HCT116 (cell line): Measurements from ENCODE around the gene UQCRH. TPM values are rescaled to one million over a fixed set of nuclear protein-coding genes. Genes with fewer than 3 reads are reported as not detected.

Experiments used
- ATAC-seq: fragments of 200-7000 bp; cut with Tn5 transposase; 2 replicates; pipeline ENCODE4 v1.9.1; 2020; ENCODE audit warnings: mild to moderate bottlenecking, moderate library complexity
- BruUV-seq: library from RNA; stranded (reverse); fragments of 400-500 nt; replicated peaks from 2 replicates; lab custom pipeline; 2021; lab: Mats Ljungman, UMichigan
- CTCF ChIA-PET: fragments of 300-600 bp; sonication (Branson Sonifier 250); formaldehyde crosslinking; loops from one replicate; lab custom pipeline; 2021; ENCODE audit warnings: antibody characterized with exemption; lab: Charles Lee
- POLR2A ChIA-PET: fragments of 300-600, 350-600 bp; sonication (Branson Sonifier 250); formaldehyde crosslinking; loops from one replicate; lab custom pipeline; 2021; ENCODE audit warnings: antibody characterized with exemption; lab: Charles Lee
- RAD21 ChIA-PET, 2 experiments: fragments of 300-600 bp; sonication (Branson Sonifier 250); formaldehyde crosslinking; loops; one replicate each; lab custom pipeline; 2023; ENCODE audit warnings: low total read pairs in 2 of 2; ENCODE audit not compliant: uncharacterized antibody in 2 of 2, unreplicated experiment in 2 of 2, low non-redundant PET in 1 of 2; lab: Charles Lee
- DNase-seq: peaks from one replicate; pipeline ENCODE4 v3.0.0-alpha.2; 2010; ENCODE audit warnings: low read depth, low spot score
- H2AFZ ChIP-seq: fragments of 200-600 bp; shearing (Covaris generic), sonication (generic); 2 replicates; pipeline ENCODE4 v1.6.1; 2017; ENCODE audit warnings: low read depth, mixed run types, mixed read lengths, antibody characterized with exemption, low read length; ENCODE audit not compliant: poor library complexity, severe bottlenecking
- H3K27ac ChIP-seq: 2 replicates; pipeline ENCODE4 v1.5.1; 2012; ENCODE audit warnings: low read depth, low read length
- H3K27me3 ChIP-seq: fragments of 200-600 bp; sonication (generic); 2 replicates; pipeline ENCODE4 v1.6.1; 2016; ENCODE audit warnings: mixed run types, low read length, mixed read lengths; ENCODE audit not compliant: insufficient read depth
- H3K36me3 ChIP-seq, 2 experiments: fragments of 200-500 bp in 1 of 2; fragments of 200-600 bp in 1 of 2; sonication (Bioruptor generic) in 1 of 2; sonication (generic) in 1 of 2; 2 replicates each; pipeline versions ENCODE4 v1.5.1 to v1.6.1; 2014 to 2016; ENCODE audit warnings: low read length in 2 of 2, inconsistent platforms in 1 of 2, mixed read lengths in 1 of 2, mixed run types in 1 of 2; ENCODE audit not compliant: insufficient read depth in 2 of 2, control insufficient read depth in 1 of 2
- H3K4me1 ChIP-seq, 2 experiments: fragments of 200-600 bp in 1 of 2; sonication (generic) in 1 of 2; 2 replicates each; pipeline versions ENCODE4 v1.5.1 to v1.6.1; 2012 to 2017; ENCODE audit warnings: low read length in 2 of 2, inconsistent platforms in 1 of 2, mild to moderate bottlenecking in 1 of 2, mixed read lengths in 1 of 2, mixed run types in 1 of 2, moderate library complexity in 1 of 2; ENCODE audit not compliant: insufficient read depth in 2 of 2, control insufficient read depth in 1 of 2
- H3K4me2 ChIP-seq: fragments of 200-600 bp; sonication (generic); 2 replicates; pipeline ENCODE4 v1.6.1; 2017; ENCODE audit warnings: mixed run types, low read length, mixed read lengths
- H3K4me3 ChIP-seq, 2 experiments: fragments of 200-600 bp in 1 of 2; sonication (generic) in 1 of 2; replicated peaks in 1 of 2; 2 replicates each; pipeline ENCODE4 v1.5.1; 2011 to 2016; ENCODE audit warnings: low read length in 2 of 2, control low read depth in 1 of 2, low read depth in 1 of 2, mild to moderate bottlenecking in 1 of 2, mixed read lengths in 1 of 2, mixed run types in 1 of 2
- H3K79me2 ChIP-seq: fragments of 200-600 bp; sonication (generic); 2 replicates; pipeline ENCODE4 v1.6.1; 2017; ENCODE audit warnings: mild to moderate bottlenecking, mixed run types, low read length, moderate library complexity, mixed read lengths; ENCODE audit not compliant: insufficient read depth
- H3K9ac ChIP-seq: fragments of 200-600 bp; sonication (generic); 2 replicates; pipeline ENCODE4 v1.6.1; 2016; ENCODE audit warnings: low read length, mixed read lengths
- H3K9me2 ChIP-seq: fragments of 200-600 bp; sonication (generic), shearing (Covaris generic); 2 replicates; pipeline ENCODE4 v1.6.1; 2017; ENCODE audit warnings: mixed run types, mild to moderate bottlenecking, moderate library complexity; ENCODE audit not compliant: insufficient read depth
- H3K9me3 ChIP-seq, 2 experiments: fragments of 200-500 bp in 1 of 2; fragments of 200-600 bp in 1 of 2; sonication (Bioruptor generic) in 1 of 2; sonication (generic) in 1 of 2; 2 replicates each; pipeline ENCODE4 v1.6.1; 2014 to 2017; ENCODE audit warnings: low read length in 2 of 2, mixed read lengths in 2 of 2, inconsistent platforms in 1 of 2, low read depth in 1 of 2, mild to moderate bottlenecking in 1 of 2, mixed run types in 1 of 2, moderate library complexity in 1 of 2; ENCODE audit not compliant: control insufficient read depth in 1 of 2, insufficient read depth in 1 of 2
- H4K20me1 ChIP-seq: fragments of 200-600 bp; sonication (generic), shearing (Covaris generic); 2 replicates; pipeline ENCODE4 v1.6.1; 2017; ENCODE audit warnings: mixed run types, mild to moderate bottlenecking, moderate library complexity; ENCODE audit not compliant: insufficient read depth
- CEBPB ChIP-seq: IDR thresholded peaks from 2 replicates; pipeline ENCODE4 v1.6.1; 2012; ENCODE audit warnings: low read depth
- ELF1 ChIP-seq: IDR thresholded peaks from 2 replicates; pipeline ENCODE4 v1.6.1; 2012; ENCODE audit warnings: low read depth, borderline replicate concordance
- EZH2phosphoT487 ChIP-seq: fragments of 200-600 bp; IDR thresholded peaks from 2 replicates; pipeline ENCODE4 v1.6.1; 2018; ENCODE audit warnings: antibody characterized with exemption, borderline replicate concordance
- POLR2AphosphoS5 ChIP-seq: IDR thresholded peaks from 2 replicates; pipeline ENCODE4 v1.6.1; 2011; ENCODE audit warnings: mild to moderate bottlenecking, low read depth, low read length, moderate library complexity
- SIN3A ChIP-seq: IDR thresholded peaks from 2 replicates; pipeline ENCODE4 v1.6.1; 2012; ENCODE audit warnings: low read depth
- SP1 ChIP-seq: IDR thresholded peaks from 2 replicates; pipeline ENCODE4 v1.6.1; 2012; ENCODE audit warnings: low read depth
- ZBTB33 ChIP-seq: IDR thresholded peaks from 2 replicates; pipeline ENCODE4 v1.6.1; 2011; ENCODE audit warnings: mild to moderate bottlenecking, low read length, moderate library complexity; ENCODE audit not compliant: insufficient replicate concordance; ENCODE audit errors: extremely low read depth
- ZNF274 ChIP-seq: fragments of 200-500 bp; sonication (Bioruptor generic); IDR thresholded peaks from 2 replicates; pipeline ENCODE4 v1.6.1; 2014; ENCODE audit warnings: mild to moderate bottlenecking, low read depth, low read length, inconsistent platforms
- intact Hi-C: fragments of 100-400 bp; cut with micrococcal nuclease; formaldehyde crosslinking; loops from 2 replicates; pipeline ENCODE4 v1.10.0; 2022
- total RNA-seq: library from RNA; stranded (reverse); gene quantifications from one replicate; pipeline ENCODE4 v1.2.1, GENCODE V29; 2021; ENCODE audit not compliant: unreplicated experiment
- TF ChIP-seq, protein P1 (sequence below), 3 experiments: fragments of 200-600 bp in 1 of 3; sonication (generic) in 1 of 3; IDR thresholded peaks in 2 of 3; conservative IDR thresholded peaks in 1 of 3; 2 replicates each; pipeline ENCODE4 v1.5.1; 2012 to 2017; ENCODE audit warnings: low read depth in 2 of 3, low read length in 2 of 3, antibody characterized with exemption in 1 of 3, borderline replicate concordance in 1 of 3, control low read depth in 1 of 3, mild to moderate bottlenecking in 1 of 3, mixed read lengths in 1 of 3, mixed run types in 1 of 3, moderate library complexity in 1 of 3; ENCODE audit not compliant: insufficient read depth in 1 of 3
- TF ChIP-seq, protein P2 (sequence below): IDR thresholded peaks from 2 replicates; pipeline ENCODE4 v1.6.1; 2012; ENCODE audit warnings: low read depth

UQCRH gene
- total RNA-seq, 1 experiment from 2014 or later = 514 TPM

DNA sequence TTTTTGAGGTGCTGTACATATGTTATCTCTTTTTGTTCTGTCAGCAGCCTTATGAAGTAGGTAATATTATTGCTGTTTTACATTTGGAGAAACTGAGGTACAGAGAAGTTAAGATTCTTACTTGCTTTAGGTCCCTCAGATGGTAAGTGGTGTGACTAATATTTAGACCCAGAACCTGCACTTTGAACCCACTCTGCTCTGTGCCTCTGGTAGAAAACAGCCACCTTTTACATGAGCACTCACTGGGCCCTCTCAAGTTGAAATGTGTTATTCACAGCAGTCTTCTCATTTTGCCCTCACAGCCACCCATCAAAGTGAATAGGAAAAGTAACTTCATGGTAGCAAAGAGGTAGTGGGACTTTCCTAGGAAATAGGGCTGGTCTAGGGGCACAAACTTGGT, 41.8 kb downstream of the UQCRH start:
- H3K4me2 ChIP-seq = no peak overlapping the region
- TF ChIP-seq, protein P1, sequence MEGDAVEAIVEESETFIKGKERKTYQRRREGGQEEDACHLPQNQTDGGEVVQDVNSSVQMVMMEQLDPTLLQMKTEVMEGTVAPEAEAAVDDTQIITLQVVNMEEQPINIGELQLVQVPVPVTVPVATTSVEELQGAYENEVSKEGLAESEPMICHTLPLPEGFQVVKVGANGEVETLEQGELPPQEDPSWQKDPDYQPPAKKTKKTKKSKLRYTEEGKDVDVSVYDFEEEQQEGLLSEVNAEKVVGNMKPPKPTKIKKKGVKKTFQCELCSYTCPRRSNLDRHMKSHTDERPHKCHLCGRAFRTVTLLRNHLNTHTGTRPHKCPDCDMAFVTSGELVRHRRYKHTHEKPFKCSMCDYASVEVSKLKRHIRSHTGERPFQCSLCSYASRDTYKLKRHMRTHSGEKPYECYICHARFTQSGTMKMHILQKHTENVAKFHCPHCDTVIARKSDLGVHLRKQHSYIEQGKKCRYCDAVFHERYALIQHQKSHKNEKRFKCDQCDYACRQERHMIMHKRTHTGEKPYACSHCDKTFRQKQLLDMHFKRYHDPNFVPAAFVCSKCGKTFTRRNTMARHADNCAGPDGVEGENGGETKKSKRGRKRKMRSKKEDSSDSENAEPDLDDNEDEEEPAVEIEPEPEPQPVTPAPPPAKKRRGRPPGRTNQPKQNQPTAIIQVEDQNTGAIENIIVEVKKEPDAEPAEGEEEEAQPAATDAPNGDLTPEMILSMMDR (IDR thresholded peaks at IDR 0.05 in 2 of 3, conservative IDR thresholded peaks at IDR 0.05 in 1 of 3; ENCODE audit: borderline replicate concordance in 1 of 3, insufficient read depth in 1 of 3, low read depth in 2 of 3, low read length in 2 of 3) = no peak
- TF ChIP-seq SP1 = no peak
- no peak for TF ChIP-seq POLR2AphosphoS5
- TF ChIP-seq, protein P2, sequence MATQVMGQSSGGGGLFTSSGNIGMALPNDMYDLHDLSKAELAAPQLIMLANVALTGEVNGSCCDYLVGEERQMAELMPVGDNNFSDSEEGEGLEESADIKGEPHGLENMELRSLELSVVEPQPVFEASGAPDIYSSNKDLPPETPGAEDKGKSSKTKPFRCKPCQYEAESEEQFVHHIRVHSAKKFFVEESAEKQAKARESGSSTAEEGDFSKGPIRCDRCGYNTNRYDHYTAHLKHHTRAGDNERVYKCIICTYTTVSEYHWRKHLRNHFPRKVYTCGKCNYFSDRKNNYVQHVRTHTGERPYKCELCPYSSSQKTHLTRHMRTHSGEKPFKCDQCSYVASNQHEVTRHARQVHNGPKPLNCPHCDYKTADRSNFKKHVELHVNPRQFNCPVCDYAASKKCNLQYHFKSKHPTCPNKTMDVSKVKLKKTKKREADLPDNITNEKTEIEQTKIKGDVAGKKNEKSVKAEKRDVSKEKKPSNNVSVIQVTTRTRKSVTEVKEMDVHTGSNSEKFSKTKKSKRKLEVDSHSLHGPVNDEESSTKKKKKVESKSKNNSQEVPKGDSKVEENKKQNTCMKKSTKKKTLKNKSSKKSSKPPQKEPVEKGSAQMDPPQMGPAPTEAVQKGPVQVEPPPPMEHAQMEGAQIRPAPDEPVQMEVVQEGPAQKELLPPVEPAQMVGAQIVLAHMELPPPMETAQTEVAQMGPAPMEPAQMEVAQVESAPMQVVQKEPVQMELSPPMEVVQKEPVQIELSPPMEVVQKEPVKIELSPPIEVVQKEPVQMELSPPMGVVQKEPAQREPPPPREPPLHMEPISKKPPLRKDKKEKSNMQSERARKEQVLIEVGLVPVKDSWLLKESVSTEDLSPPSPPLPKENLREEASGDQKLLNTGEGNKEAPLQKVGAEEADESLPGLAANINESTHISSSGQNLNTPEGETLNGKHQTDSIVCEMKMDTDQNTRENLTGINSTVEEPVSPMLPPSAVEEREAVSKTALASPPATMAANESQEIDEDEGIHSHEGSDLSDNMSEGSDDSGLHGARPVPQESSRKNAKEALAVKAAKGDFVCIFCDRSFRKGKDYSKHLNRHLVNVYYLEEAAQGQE = no peak
- TF ChIP-seq EZH2phosphoT487 = no peak
- TF ChIP-seq ELF1 = no peak
- no peak for TF ChIP-seq SIN3A
- TF ChIP-seq ZBTB33 = no peak
- TF ChIP-seq CEBPB = no peak
- TF ChIP-seq ZNF274 = no peak
- H3K36me3 ChIP-seq = peaks cover 18 to 26% of the 10 kb centered on the region in 2 experiments; a peak in 3 of 4 replicates
- no peaks in the 10 kb centered on the region for H3K27me3 ChIP-seq
- no peaks in the 10 kb centered on the region for H4K20me1 ChIP-seq
- peaks cover 9 to 26% of the 10 kb centered on the region in 2 experiments; a peak in 3 of 4 replicates for H3K4me1 ChIP-seq
- ChIA-PET RAD21 (no interaction called here), POLR2A (no interaction called here), CTCF (interaction anchor here (3.1 kb wide), 1 partner anchor 12 kb away, joined by 35 read pairs; no protein-coding TSS in a partner anchor)
- no peak overlapping the region for H3K27ac ChIP-seq
- no peak overlapping the region for H3K4me3 ChIP-seq
- H3K9me2 ChIP-seq = no peaks in the 10 kb centered on the region
- intact Hi-C loops = loop anchor here (5.0 kb wide), 1 partner anchor 308 kb away; no protein-coding TSS in a partner anchor
- H3K79me2 ChIP-seq = peaks cover 44% of the 10 kb centered on the region
- H3K9ac ChIP-seq = no peak overlapping the region
- no TSS peak for BruUV-seq
- no peaks in the 10 kb centered on the region for H3K9me3 ChIP-seq
- ATAC-seq (no peak), DNase-seq (no peak)
- H2AFZ ChIP-seq = no peak overlapping the region
